A549 (cell line): ENCODE data around the gene RHBDL2.

Experiments
- EP300 ChIP-seq, 2 experiments: fragments of >200 bp; sonication (Bioruptor Twin); formaldehyde crosslinking; IDR thresholded peaks; 2 replicates in 1 of 2; 3 replicates in 1 of 2; pipeline ENCODE4 v1.6.1; 2016 to 2017
- ESRRA ChIP-seq: fragments of 150-350 bp; IDR thresholded peaks from 2 replicates; pipeline ENCODE4 v1.6.1; 2014; ENCODE audit warnings: mild to moderate bottlenecking, low read length, borderline replicate concordance
- FOSB ChIP-seq: fragments of 250-450 bp; sonication (Bioruptor Pico); IDR thresholded peaks from 2 replicates; pipeline ENCODE4 v1.5.0; 2020; ENCODE audit warnings: mild to moderate bottlenecking, moderate library complexity
- MYC ChIP-seq: IDR thresholded peaks from 2 replicates; pipeline ENCODE4 v1.6.1; 2012; ENCODE audit warnings: mild to moderate bottlenecking, inconsistent platforms, low read length, improper control_type of control experiment, borderline replicate concordance
- POLR2A ChIP-seq: IDR thresholded peaks from 2 replicates; pipeline ENCODE4 v1.6.1; 2012; ENCODE audit warnings: mild to moderate bottlenecking, low read length
- RCOR1 ChIP-seq: fragments of 150-350 bp; IDR thresholded peaks from 2 replicates; pipeline ENCODE4 v1.6.1; 2014; ENCODE audit warnings: antibody characterized with exemption, low read length, low read depth
- SREBF2 ChIP-seq: fragments of 450-650 bp; IDR thresholded peaks from 2 replicates; pipeline ENCODE4 v1.6.1; 2014; ENCODE audit warnings: mild to moderate bottlenecking, moderate library complexity
- TP53 ChIP-seq: fragments of 250-450 bp; sonication (Bioruptor Pico); IDR thresholded peaks from 2 replicates; pipeline ENCODE4 v1.5.0; 2021; ENCODE audit warnings: mild to moderate bottlenecking, moderate library complexity
- TF ChIP-seq, protein P1 (sequence below): fragments of >200 bp; sonication (Bioruptor Twin); formaldehyde crosslinking; IDR thresholded peaks from 3 replicates; pipeline ENCODE4 v1.5.1; 2016
- TF ChIP-seq, protein P2 (sequence below): fragments of 200-600 bp; sonication (generic); IDR thresholded peaks from 2 replicates; pipeline ENCODE4 v1.6.1; 2016; ENCODE audit warnings: antibody characterized with exemption, mild to moderate bottlenecking, moderate library complexity
- TF ChIP-seq, protein P3 (sequence below): fragments of >200 bp; sonication (Bioruptor Twin); formaldehyde crosslinking; IDR thresholded peaks from 2 replicates; pipeline ENCODE4 v1.6.1; 2016
- TF ChIP-seq, protein P4 (sequence below): IDR thresholded peaks from 2 replicates; pipeline ENCODE4 v1.6.1; 2012

DNA sequence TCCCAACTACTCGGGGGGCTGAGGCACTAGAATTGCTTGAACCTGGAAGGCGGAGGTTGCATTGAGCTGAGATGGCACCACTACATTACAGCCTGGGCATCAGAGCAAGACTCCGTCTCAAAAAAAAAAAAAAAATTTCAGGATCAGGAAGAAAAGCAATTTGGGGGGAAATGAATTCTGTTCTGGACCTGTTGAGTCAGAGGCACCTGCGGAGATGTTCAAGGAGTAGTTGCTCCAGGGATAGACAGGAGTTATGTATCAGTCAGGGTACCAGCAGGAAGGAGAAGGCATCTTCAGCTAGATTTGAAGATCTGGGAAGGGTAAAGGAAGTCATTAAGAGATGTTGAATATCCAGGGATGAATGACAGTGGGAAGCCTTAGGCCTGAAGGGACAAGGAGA is 2.9 kb upstream of the RHBDL2 start:
- no peak for TF ChIP-seq TP53 (CRISPR knock-in tag)
- TF ChIP-seq, protein P1, sequence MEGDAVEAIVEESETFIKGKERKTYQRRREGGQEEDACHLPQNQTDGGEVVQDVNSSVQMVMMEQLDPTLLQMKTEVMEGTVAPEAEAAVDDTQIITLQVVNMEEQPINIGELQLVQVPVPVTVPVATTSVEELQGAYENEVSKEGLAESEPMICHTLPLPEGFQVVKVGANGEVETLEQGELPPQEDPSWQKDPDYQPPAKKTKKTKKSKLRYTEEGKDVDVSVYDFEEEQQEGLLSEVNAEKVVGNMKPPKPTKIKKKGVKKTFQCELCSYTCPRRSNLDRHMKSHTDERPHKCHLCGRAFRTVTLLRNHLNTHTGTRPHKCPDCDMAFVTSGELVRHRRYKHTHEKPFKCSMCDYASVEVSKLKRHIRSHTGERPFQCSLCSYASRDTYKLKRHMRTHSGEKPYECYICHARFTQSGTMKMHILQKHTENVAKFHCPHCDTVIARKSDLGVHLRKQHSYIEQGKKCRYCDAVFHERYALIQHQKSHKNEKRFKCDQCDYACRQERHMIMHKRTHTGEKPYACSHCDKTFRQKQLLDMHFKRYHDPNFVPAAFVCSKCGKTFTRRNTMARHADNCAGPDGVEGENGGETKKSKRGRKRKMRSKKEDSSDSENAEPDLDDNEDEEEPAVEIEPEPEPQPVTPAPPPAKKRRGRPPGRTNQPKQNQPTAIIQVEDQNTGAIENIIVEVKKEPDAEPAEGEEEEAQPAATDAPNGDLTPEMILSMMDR: no peak
- TF ChIP-seq, protein P2, sequence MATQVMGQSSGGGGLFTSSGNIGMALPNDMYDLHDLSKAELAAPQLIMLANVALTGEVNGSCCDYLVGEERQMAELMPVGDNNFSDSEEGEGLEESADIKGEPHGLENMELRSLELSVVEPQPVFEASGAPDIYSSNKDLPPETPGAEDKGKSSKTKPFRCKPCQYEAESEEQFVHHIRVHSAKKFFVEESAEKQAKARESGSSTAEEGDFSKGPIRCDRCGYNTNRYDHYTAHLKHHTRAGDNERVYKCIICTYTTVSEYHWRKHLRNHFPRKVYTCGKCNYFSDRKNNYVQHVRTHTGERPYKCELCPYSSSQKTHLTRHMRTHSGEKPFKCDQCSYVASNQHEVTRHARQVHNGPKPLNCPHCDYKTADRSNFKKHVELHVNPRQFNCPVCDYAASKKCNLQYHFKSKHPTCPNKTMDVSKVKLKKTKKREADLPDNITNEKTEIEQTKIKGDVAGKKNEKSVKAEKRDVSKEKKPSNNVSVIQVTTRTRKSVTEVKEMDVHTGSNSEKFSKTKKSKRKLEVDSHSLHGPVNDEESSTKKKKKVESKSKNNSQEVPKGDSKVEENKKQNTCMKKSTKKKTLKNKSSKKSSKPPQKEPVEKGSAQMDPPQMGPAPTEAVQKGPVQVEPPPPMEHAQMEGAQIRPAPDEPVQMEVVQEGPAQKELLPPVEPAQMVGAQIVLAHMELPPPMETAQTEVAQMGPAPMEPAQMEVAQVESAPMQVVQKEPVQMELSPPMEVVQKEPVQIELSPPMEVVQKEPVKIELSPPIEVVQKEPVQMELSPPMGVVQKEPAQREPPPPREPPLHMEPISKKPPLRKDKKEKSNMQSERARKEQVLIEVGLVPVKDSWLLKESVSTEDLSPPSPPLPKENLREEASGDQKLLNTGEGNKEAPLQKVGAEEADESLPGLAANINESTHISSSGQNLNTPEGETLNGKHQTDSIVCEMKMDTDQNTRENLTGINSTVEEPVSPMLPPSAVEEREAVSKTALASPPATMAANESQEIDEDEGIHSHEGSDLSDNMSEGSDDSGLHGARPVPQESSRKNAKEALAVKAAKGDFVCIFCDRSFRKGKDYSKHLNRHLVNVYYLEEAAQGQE: no peak
- no peak for TF ChIP-seq ESRRA
- TF ChIP-seq SREBF2: no peak
- TF ChIP-seq, protein P3, sequence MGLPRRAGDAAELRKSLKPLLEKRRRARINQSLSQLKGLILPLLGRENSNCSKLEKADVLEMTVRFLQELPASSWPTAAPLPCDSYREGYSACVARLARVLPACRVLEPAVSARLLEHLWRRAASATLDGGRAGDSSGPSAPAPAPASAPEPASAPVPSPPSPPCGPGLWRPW: no peak
- TF ChIP-seq POLR2A: no peak
- TF ChIP-seq, protein P4, sequence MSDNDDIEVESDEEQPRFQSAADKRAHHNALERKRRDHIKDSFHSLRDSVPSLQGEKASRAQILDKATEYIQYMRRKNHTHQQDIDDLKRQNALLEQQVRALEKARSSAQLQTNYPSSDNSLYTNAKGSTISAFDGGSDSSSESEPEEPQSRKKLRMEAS: no peak
- TF ChIP-seq FOSB (CRISPR knock-in tag): no peak
- no peak for TF ChIP-seq EP300 (IDR thresholded peaks at IDR 0.05)
- no peak for TF ChIP-seq RCOR1
- no peak for TF ChIP-seq MYC
